Liver (tissue), 9 donors: ENCODE data around the gene GPR183. TPM values are rescaled to one million over a fixed set of nuclear protein-coding genes. Genes with fewer than 3 reads are reported as not detected.

ENCODE experiments used
- DNase-seq: peaks from one replicate; pipeline ENCODE4 v3.0.0-alpha.2; 2017; ENCODE audit warnings: low spot score
- H3K27ac ChIP-seq, 2 donors: one replicate each; pipeline ENCODE4 v1.7.0; 2013; ENCODE audit warnings: inconsistent platforms in 2 of 2, low read length in 2 of 2, control low read depth in 1 of 2, low read depth in 1 of 2, mild to moderate bottlenecking in 1 of 2
- H3K27me3 ChIP-seq, 4 donors: one replicate each; pipeline versions ENCODE4 v1.6.1 to v1.7.0; 2013; ENCODE audit warnings: low read length in 3 of 4, inconsistent platforms in 1 of 4, mild to moderate bottlenecking in 1 of 4, moderate library complexity in 1 of 4; ENCODE audit not compliant: control insufficient read depth in 4 of 4, insufficient read depth in 4 of 4
- H3K36me3 ChIP-seq, 4 donors: one replicate each; pipeline versions ENCODE4 v1.6.1 to v1.7.0; 2013; ENCODE audit warnings: low read length in 3 of 4, mild to moderate bottlenecking in 3 of 4, low read depth in 1 of 4, moderate library complexity in 1 of 4; ENCODE audit not compliant: control insufficient read depth in 4 of 4, insufficient read depth in 3 of 4
- H3K4me1 ChIP-seq, 4 donors: one replicate each; pipeline versions ENCODE4 v1.6.1 to v1.7.0; 2013; ENCODE audit warnings: low read length in 3 of 4, mild to moderate bottlenecking in 3 of 4, moderate library complexity in 1 of 4; ENCODE audit not compliant: control insufficient read depth in 4 of 4, insufficient read depth in 4 of 4
- H3K4me3 ChIP-seq, 3 donors: one replicate each; pipeline versions ENCODE4 v1.6.1 to v1.7.0; 2013; ENCODE audit warnings: low read length in 3 of 3, control low read depth in 1 of 3, low read depth in 1 of 3, mild to moderate bottlenecking in 1 of 3
- H3K9ac ChIP-seq, 2 donors: one replicate each; pipeline ENCODE4 v1.7.0; 2013; ENCODE audit warnings: low read length in 2 of 2, mild to moderate bottlenecking in 2 of 2, moderate library complexity in 2 of 2, control low read depth in 1 of 2, low read depth in 1 of 2
- H3K9me3 ChIP-seq, 4 donors: one replicate each; pipeline versions ENCODE4 v1.6.1 to v1.7.0; 2013; ENCODE audit warnings: low read length in 3 of 4; ENCODE audit not compliant: control insufficient read depth in 4 of 4
- ATF3 ChIP-seq: IDR thresholded peaks from 2 replicates; pipeline ENCODE4 v1.6.1; 2016; ENCODE audit warnings: antibody characterized with exemption
- CTCF ChIP-seq: fragments of 150-350 bp; IDR thresholded peaks from 2 replicates; pipeline ENCODE4 v1.5.1; 2017; ENCODE audit warnings: improper control_type of control experiment, low read depth, low read length; ENCODE audit not compliant: missing input control
- EGR1 ChIP-seq, 2 donors: IDR thresholded peaks; 2 replicates each; pipeline ENCODE4 v1.6.1; 2016 to 2018; ENCODE audit warnings: antibody characterized with exemption in 2 of 2, low read depth in 2 of 2
- FOXA1 ChIP-seq: IDR thresholded peaks from 2 replicates; pipeline ENCODE4 v1.6.1; 2016; ENCODE audit warnings: antibody characterized with exemption
- FOXA2 ChIP-seq: IDR thresholded peaks from 2 replicates; pipeline ENCODE4 v1.6.1; 2016; ENCODE audit warnings: antibody characterized with exemption
- GABPA ChIP-seq, 2 donors: IDR thresholded peaks in 1 of 2; conservative IDR thresholded peaks in 1 of 2; 2 replicates each; pipeline ENCODE4 v1.6.1; 2016; ENCODE audit warnings: antibody characterized with exemption in 2 of 2, mild to moderate bottlenecking in 1 of 2, moderate library complexity in 1 of 2
- HNF4A ChIP-seq, 2 donors: conservative IDR thresholded peaks; 2 replicates each; pipeline ENCODE4 v1.6.1; 2016; ENCODE audit warnings: antibody characterized with exemption in 2 of 2, mild to moderate bottlenecking in 2 of 2
- HNF4G ChIP-seq: IDR thresholded peaks from 2 replicates; pipeline ENCODE4 v1.6.1; 2016; ENCODE audit warnings: antibody characterized with exemption
- JUND ChIP-seq, 2 donors: IDR thresholded peaks; 2 replicates each; pipeline ENCODE4 v1.6.1; 2016; ENCODE audit warnings: antibody characterized with exemption in 2 of 2
- MAX ChIP-seq: IDR thresholded peaks from 2 replicates; pipeline ENCODE4 v1.6.1; 2016; ENCODE audit warnings: antibody characterized with exemption
- NR2F2 ChIP-seq: IDR thresholded peaks from 2 replicates; pipeline ENCODE4 v1.6.1; 2016; ENCODE audit warnings: antibody characterized with exemption
- RAD21 ChIP-seq, 2 donors: IDR thresholded peaks; 2 replicates each; pipeline ENCODE4 v1.6.1; 2016; ENCODE audit warnings: antibody characterized with exemption in 2 of 2, mild to moderate bottlenecking in 2 of 2
- REST ChIP-seq: IDR thresholded peaks from 2 replicates; pipeline ENCODE4 v1.6.1; 2016; ENCODE audit warnings: antibody characterized with exemption, mild to moderate bottlenecking
- RXRA ChIP-seq, 2 donors: IDR thresholded peaks; 2 replicates each; pipeline ENCODE4 v1.6.1; 2017 to 2018; ENCODE audit warnings: antibody characterized with exemption in 2 of 2, mild to moderate bottlenecking in 1 of 2
- SP1 ChIP-seq: IDR thresholded peaks from 2 replicates; pipeline ENCODE4 v1.6.1; 2018; ENCODE audit warnings: antibody characterized with exemption, mild to moderate bottlenecking
- TAF1 ChIP-seq: conservative IDR thresholded peaks from 2 replicates; pipeline ENCODE4 v1.6.1; 2016; ENCODE audit warnings: antibody characterized with exemption, mild to moderate bottlenecking
- YY1 ChIP-seq: IDR thresholded peaks from 2 replicates; pipeline ENCODE4 v1.6.1; 2016; ENCODE audit warnings: antibody characterized with exemption, mild to moderate bottlenecking
- ZBTB33 ChIP-seq: IDR thresholded peaks from 2 replicates; pipeline ENCODE4 v1.6.1; 2016; ENCODE audit warnings: antibody characterized with exemption
- WGBS: extraction: QIAGEN DNeasy Blood & Tissue Kit; methylation state at CpG from one replicate; pipeline ENCODE4 v1.1.7; 2013; 5-methylcytosine and 5-hydroxymethylcytosine counted together
- polyA plus RNA-seq, 2 donors: library from polyadenylated mRNA; stranded (reverse) in 1 of 2; unstranded in 1 of 2; fragments of 200-250 nt in 1 of 2; fragments of >200 nt in 1 of 2; fragmentation: Nextera tagmentation in 1 of 2; extraction: Ambion mirVana in 1 of 2; gene quantifications; one replicate each; pipeline versions ENCODE4 v1.2.1 to v1.2.3, GENCODE V29; 2013 to 2015
- total RNA-seq, 2 donors: library from RNA; depleted of rRNA; stranded (reverse); fragments of >200 nt; gene quantifications; one replicate each; pipeline ENCODE4 v1.2.3, GENCODE V29; 2014
- donor health status: healthy.
- donor health status: healthy.
- donor health status: healthy.
- donor health status: healthy.
- donor health status: healthy.

GPR183 gene
- total and polyA plus RNA-seq, 4 donors, result 0.89 to 4.3 (median 2.9) TPM

- no peak for DNase-seq
- no peaks in the 10 kb centered on the region for H3K27me3 ChIP-seq
- peaks cover 0 to 3% (median 1%) of the 10 kb centered on the region in 4 donors for H3K36me3 ChIP-seq
- 87% methylated on average over 4 of the region's 4 CpGs for WGBS
- no peak overlapping the region for H3K9ac ChIP-seq
- H3K4me3 ChIP-seq, result no peak overlapping the region
- H3K9me3 ChIP-seq, result no peaks in the 10 kb centered on the region
- H3K4me1 ChIP-seq, result peaks cover 0 to 11% (median 1%) of the 10 kb centered on the region in 4 donors
- no peak for TF ChIP-seq RXRA (IDR thresholded peaks at IDR 0.05)
- no peak for TF ChIP-seq HNF4A (conservative IDR thresholded peaks at IDR 0.05)
- TF ChIP-seq FOXA1, result no peak
- no peak for TF ChIP-seq TAF1
- TF ChIP-seq EGR1 (IDR thresholded peaks at IDR 0.05; ENCODE audit: low read depth in 2 of 2), result no peak
- no peak for TF ChIP-seq RAD21 (IDR thresholded peaks at IDR 0.05)
- TF ChIP-seq ATF3, result no peak
- no peak for TF ChIP-seq FOXA2
- no peak for TF ChIP-seq ZBTB33
- no peak for TF ChIP-seq JUND (IDR thresholded peaks at IDR 0.05)
- TF ChIP-seq NR2F2, result no peak
- no peak for TF ChIP-seq CTCF
- no peak for TF ChIP-seq MAX
- no peak for TF ChIP-seq HNF4G
- no peak for TF ChIP-seq REST
- no peak for TF ChIP-seq SP1
- no peak for TF ChIP-seq GABPA (IDR thresholded peaks at IDR 0.05 in 1 of 2, conservative IDR thresholded peaks at IDR 0.05 in 1 of 2)
- no peak for TF ChIP-seq YY1
- no peak overlapping the region for H3K27ac ChIP-seq
Measured at GRCh38 chr13:99310382-99311031, 3.3 kb upstream of the GPR183 start.
